Measurements from ENCODE around the gene CDC42.

The CDC42 gene

GRCh38 chr1:22111115-22111514, 58.6 kb downstream of the CDC42 start:
- DNase-seq = no peak

DNA sequence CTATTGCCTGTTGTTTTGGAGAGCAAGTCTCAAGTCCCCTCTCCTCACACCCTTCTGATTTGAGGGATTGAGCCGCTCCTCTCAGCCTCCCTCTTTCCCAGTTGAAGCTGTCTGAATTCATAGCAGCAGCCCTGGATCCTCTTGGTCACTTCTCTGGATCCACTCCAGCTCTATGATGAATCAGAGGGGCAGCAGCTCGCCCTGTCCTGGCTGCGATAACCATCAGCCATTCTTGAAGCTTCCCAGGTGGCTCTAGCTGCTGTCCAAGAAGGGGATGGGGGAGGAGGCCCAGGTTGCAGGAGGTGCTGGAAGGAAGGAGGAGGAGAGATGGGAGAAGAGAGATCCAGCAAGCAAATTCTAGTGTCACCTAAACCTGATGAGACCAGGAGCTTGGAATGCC, 59.1 kb downstream of the CDC42 start:
- no peak for DNase-seq

GRCh38 chr1:22112554-22112953, 60.0 kb downstream of the CDC42 start:
- DNase-seq = no peak

GRCh38 chr1:22114083-22115012, 61.8 kb downstream of the CDC42 start:
- DNase-seq = no peak

DNA sequence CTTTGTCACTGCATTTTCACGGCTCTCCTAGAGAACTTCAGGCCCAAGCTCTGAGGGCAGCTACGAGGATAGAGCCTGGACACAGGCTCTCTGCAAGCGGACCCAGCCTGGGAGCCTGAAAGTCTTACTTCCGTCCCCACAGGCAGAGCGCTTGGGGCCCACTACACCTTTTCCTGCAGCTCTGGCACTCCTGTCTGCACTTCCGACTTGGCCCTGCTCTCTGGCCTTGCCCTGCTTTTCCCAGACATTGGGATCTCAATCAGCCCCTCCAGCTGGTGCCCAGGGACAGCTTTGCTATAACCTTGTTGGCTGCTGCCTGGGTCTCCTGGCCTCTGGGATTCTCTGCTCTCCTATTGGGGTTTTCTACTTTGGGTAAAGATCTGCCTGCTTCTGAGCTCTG, 62.8 kb downstream of the CDC42 start:
- DNase-seq = no peak

- no peak for DNase-seq
Measured at GRCh38 chr1:22117238-22117637, 64.7 kb downstream of the CDC42 start.

GRCh38 chr1:22117851-22118250, 65.3 kb downstream of the CDC42 start:
- DNase-seq = no peak

GRCh38 chr1:22118291-22118992, 65.9 kb downstream of the CDC42 start:
- DNase-seq = no peak

DNA sequence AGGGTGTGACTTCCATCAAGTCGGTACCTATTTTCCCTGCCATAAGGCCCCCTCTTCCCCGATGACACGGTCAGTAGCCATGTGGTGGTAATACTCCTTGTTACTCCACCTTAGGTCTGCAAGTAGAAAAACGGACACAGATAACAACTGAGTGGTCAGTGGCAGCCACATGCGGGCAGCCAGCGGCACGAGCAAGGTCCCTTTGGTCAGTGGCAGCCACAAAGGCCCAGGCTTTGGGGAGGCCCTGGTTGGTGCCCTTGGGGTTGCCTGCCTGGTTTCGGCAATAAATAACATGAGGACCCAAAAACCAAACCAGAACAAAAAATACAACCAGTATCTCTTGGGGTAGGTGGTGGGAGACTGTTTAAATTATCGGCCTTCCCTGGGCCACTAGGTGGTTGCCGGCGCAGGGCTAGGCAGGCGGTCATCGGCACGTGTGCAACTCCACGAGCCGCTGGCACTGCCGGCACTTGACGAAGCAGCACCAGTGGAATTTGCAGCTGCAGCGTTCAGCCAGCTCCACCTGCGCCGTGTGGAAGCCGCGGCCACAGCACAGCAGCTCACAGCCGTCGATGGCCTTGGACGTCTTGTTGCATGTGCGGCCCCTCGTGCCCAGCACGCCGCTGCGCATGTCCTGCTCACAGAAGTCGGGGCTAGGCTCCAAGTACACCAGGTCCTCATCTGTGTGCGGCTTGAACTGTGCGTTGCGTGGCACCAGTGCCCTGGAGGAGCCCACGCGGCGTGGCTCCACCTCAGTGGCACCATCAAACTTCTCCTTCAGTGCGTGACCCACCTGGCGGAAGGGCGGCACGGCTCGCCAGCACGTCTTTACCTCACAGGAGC, 67.3 kb downstream of the CDC42 start:
- no peak for DNase-seq

DNA sequence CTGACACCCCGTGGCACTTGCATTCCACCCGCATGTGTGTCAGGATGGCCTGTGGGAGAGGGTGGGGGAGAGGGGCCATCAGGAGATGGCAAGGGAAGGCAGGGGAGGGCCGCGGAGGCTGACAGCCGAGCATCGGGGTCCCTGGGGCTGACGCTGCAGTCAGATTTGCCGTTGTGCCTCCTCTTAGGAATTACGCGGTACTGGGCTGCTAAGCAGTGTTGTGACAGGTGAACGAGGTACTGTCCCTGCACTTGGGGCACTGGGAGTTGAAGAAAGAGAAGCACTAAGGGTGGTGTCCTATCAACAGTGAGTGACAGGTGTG, 67.9 kb downstream of the CDC42 start:
- no peak for DNase-seq

GRCh38 chr1:22121421-22121911, 69.0 kb downstream of the CDC42 start:
- no peak for DNase-seq

DNA sequence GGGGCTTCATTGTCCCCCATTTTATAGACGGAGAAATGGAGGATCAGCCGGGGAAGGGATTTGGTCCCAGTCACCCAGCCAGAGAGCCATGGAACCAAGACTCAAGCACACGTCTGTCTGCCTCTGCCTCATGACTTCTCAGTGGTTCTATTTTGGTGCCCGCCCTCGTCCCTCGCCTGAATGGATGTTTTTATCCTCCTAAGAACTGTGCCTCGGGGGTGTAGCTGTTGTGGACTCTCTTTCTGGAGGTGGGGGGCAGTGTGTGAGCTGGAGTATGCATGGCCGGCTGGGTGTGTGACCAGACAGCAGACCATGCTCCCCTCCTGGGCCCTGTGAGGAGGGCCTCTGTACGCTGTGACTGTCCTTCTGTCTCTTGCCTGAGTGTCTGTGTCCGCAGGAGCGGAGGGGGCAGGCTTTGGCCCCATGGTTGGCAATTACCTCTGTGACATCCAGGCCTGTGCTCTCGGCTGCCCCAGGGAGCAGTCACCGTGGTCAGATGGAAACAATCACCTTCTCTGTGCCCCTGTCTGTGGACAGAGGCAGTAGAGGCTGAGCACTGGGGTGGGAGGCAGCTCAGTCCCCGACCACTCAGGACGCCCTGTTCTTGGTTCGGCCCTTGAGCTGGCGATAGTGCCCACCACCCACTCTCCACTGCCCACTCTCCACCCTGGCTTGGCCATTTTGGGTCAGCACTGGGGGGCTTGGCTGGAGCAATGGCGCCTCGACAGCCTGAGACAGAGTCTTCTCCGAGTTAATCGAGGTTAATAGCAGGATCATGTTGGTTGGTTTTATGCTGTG, 70.0 kb downstream of the CDC42 start:
- no peak for DNase-seq

GRCh38 chr1:22123071-22123390, 70.5 kb downstream of the CDC42 start:
- no peak for DNase-seq

GRCh38 chr1:22123901-22124404, 71.4 kb downstream of the CDC42 start:
- DNase-seq = no peak

- DNase-seq = no peak
Measured at GRCh38 chr1:22124592-22125229, 72.2 kb downstream of the CDC42 start.

DNA sequence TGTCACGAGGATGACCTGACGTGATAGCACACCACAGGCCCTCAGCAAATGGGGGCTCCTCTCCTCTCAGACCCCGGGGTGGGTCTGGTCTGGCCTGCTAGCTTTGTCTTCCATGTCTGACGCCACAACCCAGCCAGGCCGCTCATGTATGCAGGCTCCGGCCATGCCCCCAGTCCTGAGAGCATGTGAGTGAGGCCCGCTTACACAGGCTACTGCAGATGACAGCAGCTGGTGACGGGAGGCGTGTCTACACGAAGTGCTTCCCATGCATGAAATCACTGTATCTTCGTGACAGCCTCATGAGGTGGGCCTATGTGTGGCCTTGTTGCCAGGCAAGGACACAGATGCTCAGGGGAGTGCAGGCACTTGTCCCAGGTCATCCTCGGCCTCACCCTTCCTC, 74.0 kb downstream of the CDC42 start:
- no peak for DNase-seq

DNA sequence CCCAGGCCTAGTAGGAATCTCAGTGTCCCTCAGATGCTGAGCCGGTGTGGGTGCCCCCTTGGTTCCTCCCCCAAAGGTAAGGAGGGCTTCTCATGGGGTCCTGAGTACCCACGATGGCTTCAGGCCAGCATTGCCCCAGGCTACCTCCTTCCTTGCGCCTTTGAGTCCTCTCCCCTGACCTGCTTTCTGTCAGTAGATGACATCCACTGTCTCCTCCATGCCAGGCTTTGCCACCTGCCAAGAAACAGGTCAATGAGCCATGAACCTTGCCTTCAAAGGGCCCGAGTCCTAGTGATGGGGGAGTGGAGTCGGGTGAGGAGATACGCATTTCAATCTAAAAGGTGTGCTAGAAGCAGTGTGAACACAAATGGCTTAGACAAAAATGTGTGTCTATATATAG, 74.7 kb downstream of the CDC42 start:
- no peak for DNase-seq

GRCh38 chr1:22127731-22128130, 75.2 kb downstream of the CDC42 start:
- DNase-seq = no peak

DNA sequence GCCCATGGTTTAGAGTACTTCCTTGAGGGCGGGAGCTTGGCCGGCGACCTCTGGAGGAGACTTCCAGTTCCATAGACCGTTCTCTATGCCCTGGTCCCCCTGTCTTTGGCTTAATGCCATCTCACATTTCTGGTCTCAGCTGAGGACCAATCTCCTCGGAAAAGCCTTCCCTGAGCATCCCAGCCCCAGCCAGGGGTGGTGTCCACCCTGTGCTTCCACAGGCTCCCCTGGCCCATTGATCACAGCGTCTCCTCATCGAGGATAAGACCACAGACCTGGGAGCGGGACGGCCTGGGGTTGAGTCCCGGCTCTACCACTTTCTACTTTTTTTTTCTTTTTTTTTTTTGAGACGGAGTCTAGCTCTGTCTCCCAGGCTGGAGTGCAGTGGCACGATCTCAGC, 75.9 kb downstream of the CDC42 start:
- DNase-seq = no peak

- DNase-seq = no peak
Measured at GRCh38 chr1:22129501-22130117, 77.1 kb downstream of the CDC42 start.

- DNase-seq = no peak
Measured at GRCh38 chr1:22131062-22131461, 78.6 kb downstream of the CDC42 start.
